Nephron progenitor cell (in vitro differentiated cells): ENCODE measurements around the gene COL20A1.

ENCODE experiments used
- DNase-seq: peaks from one replicate; pipeline ENCODE4 v3.0.0; 2021
- H3K27ac Mint-ChIP-seq: 2 replicates; pipeline ENCODE4 v1.8.0; 2021; ENCODE audit warnings: mild to moderate bottlenecking, moderate library complexity, mixed read lengths
- H3K27me3 Mint-ChIP-seq: 2 replicates; pipeline ENCODE4 v1.8.0; 2021; ENCODE audit warnings: mild to moderate bottlenecking, low read depth, mixed read lengths; ENCODE audit not compliant: poor library complexity
- H3K36me3 Mint-ChIP-seq: 2 replicates; pipeline ENCODE4 v1.8.0; 2021; ENCODE audit warnings: low read depth, mixed read lengths
- H3K4me1 Mint-ChIP-seq: 2 replicates; pipeline ENCODE4 v1.8.0; 2021; ENCODE audit warnings: mixed read lengths
- H3K4me3 Mint-ChIP-seq: 2 replicates; pipeline ENCODE4 v1.8.0; 2021; ENCODE audit warnings: mild to moderate bottlenecking, moderate library complexity, mixed read lengths
- H3K9me3 Mint-ChIP-seq: 2 replicates; pipeline ENCODE4 v1.8.0; 2021; ENCODE audit warnings: mild to moderate bottlenecking, moderate library complexity, mixed read lengths
- CTCF ChIP-seq: fragments of 200-600 bp; sonication (generic); IDR thresholded peaks from 2 replicates; pipeline ENCODE4 v1.5.0; 2021; ENCODE audit warnings: antibody characterized with exemption

COL20A1 gene

GRCh38 chr20:63267691-63268090 is 25.3 kb upstream of the COL20A1 start:
- no peaks in the 10 kb centered on the region for H3K27me3 Mint-ChIP-seq
- DNase-seq, result no peak
- H3K36me3 Mint-ChIP-seq, result peaks cover 10% of the 10 kb centered on the region
- H3K4me3 Mint-ChIP-seq, result peak overlapping the region; percentile 43
- H3K9me3 Mint-ChIP-seq, result no peaks in the 10 kb centered on the region
- no peak for TF ChIP-seq CTCF
- H3K27ac Mint-ChIP-seq, result peak overlapping the region; percentile 93
- peaks cover 80% of the 10 kb centered on the region for H3K4me1 Mint-ChIP-seq

- Mint-ChIP-seq H3K27me3 (no peaks in the 10 kb centered on the region), H3K36me3 (peaks cover 10% of the 10 kb centered on the region), H3K9me3 (no peaks in the 10 kb centered on the region), H3K4me3 (peak overlapping the region; percentile 43), H3K4me1 (peaks cover 75% of the 10 kb centered on the region), H3K27ac (peak overlapping the region; percentile 93)
- TF ChIP-seq CTCF, result no peak
- DNase-seq, result no peak
Measured at GRCh38 chr20:63268256-63268655, 24.7 kb upstream of the COL20A1 start.

GRCh38 chr20:63268671-63269439 is 24.1 kb upstream of the COL20A1 start:
- DNase-seq, result peak; percentile 46
- no peaks in the 10 kb centered on the region for H3K9me3 Mint-ChIP-seq
- peaks cover 10% of the 10 kb centered on the region for H3K36me3 Mint-ChIP-seq
- H3K4me1 Mint-ChIP-seq, result peaks cover 78% of the 10 kb centered on the region
- no peaks in the 10 kb centered on the region for H3K27me3 Mint-ChIP-seq
- no peak for TF ChIP-seq CTCF
- H3K4me3 Mint-ChIP-seq, result no peak overlapping the region
- peak overlapping the region; percentile 93 for H3K27ac Mint-ChIP-seq

- no peaks in the 10 kb centered on the region for H3K27me3 Mint-ChIP-seq
- H3K27ac Mint-ChIP-seq, result no peak overlapping the region
- H3K4me3 Mint-ChIP-seq, result peak overlapping the region; percentile 58
- peaks cover 10% of the 10 kb centered on the region for H3K36me3 Mint-ChIP-seq
- no peak for TF ChIP-seq CTCF
- H3K9me3 Mint-ChIP-seq, result no peaks in the 10 kb centered on the region
- no peak for DNase-seq
- peaks cover 78% of the 10 kb centered on the region for H3K4me1 Mint-ChIP-seq
Measured at GRCh38 chr20:63269724-63270123, 23.3 kb upstream of the COL20A1 start.

GRCh38 chr20:63270606-63271325 is 22.2 kb upstream of the COL20A1 start:
- Mint-ChIP-seq H3K27ac (no peak overlapping the region), H3K36me3 (peaks cover 10% of the 10 kb centered on the region), H3K4me3 (peak overlapping the region; percentile 91), H3K4me1 (peaks cover 77% of the 10 kb centered on the region), H3K9me3 (no peaks in the 10 kb centered on the region), H3K27me3 (no peaks in the 10 kb centered on the region)
- no peak for DNase-seq
- TF ChIP-seq CTCF, result no peak
